ENCODE results near the gene EXOC3L4. TPM values are rescaled to one million over a fixed set of nuclear protein-coding genes. Genes with fewer than 3 reads are reported as not detected.
A peak's percentile ranks its signal among the peaks of the same experiment; 100 is the strongest.

The EXOC3L4 gene
- polyA plus RNA-seq, 2 of the 4 experiments (the other 2 are of a cell fraction) = 1.5 to 4.3 TPM

- peak overlapping the region; percentile 87 for H3K4me2 ChIP-seq
- DNase-seq (ENCODE audit: low read depth in 1 of 2, low spot score in 1 of 2) (peak in 1 of 2 experiments; percentile 75), ATAC-seq (peak; percentile 20 to 52; a peak in 3 of 6 replicates), FAIRE-seq (no peak)
- WGBS (ENCODE audit: missing lambda C conversion rate) = 10% methylated on average over 2 of the region's 12 CpGs
- TF ChIP-seq MAX (IDR thresholded peaks at IDR 0.05) = peak; percentile 32; the same call in 1 of the 2 replicates
- TF ChIP-seq POLR2AphosphoS2 (conservative IDR thresholded peaks at IDR 0.05; ENCODE audit: low read length) = no peak
- no peak for TF ChIP-seq PHF8 (IDR thresholded peaks at IDR 0.05; ENCODE audit: borderline replicate concordance, low read depth)
- 0 out of 2 replicates have a peak, but pooled peaks have one; percentile 21 for TF ChIP-seq GATA3 (IDR thresholded peaks at IDR 0.05; ENCODE audit: borderline replicate concordance)
- TF ChIP-seq CEBPB (IDR thresholded peaks at IDR 0.05) = peak; percentile 69 to 89
- TF ChIP-seq ZFP36 (IDR thresholded peaks at IDR 0.05; ENCODE audit: borderline replicate concordance, partially characterized antibody) = no peak
- no peak overlapping the region for H3K4me3 ChIP-seq
- no peaks in the 10 kb centered on the region for H3K9me3 ChIP-seq
- H3K27ac ChIP-seq = peak overlapping the region; percentile 88 to 94
- ChIA-PET POLR2A (no interaction called here), CTCF (interaction anchor here (0.6 to 14.0 kb wide), 9 partner anchors 9 to 188 kb away, joined by 3 to 544 read pairs (median 22); partner anchors contain the start of gene TNFAIP2)
- H3K4me1 ChIP-seq = peaks cover 55% of the 10 kb centered on the region
Measured at GRCh38 chr14:103099081-103099732, 4.7 kb downstream of the EXOC3L4 start.

GRCh38 chr14:103099733-103100280 is 5.3 kb downstream of the EXOC3L4 start:
- H3K9me3 ChIP-seq = no peaks in the 10 kb centered on the region
- ATAC-seq = peak in 1 of 2 experiments; percentile 0; a peak in 1 of 6 replicates
- ChIA-PET POLR2A (no interaction called here), CTCF (interaction anchor here (0.6 to 14.0 kb wide), 10 partner anchors 8 to 406 kb away, joined by 3 to 544 read pairs (median 18); partner anchors contain the start of gene TNFAIP2)
- no peak for DNase-seq (ENCODE audit: low read depth in 1 of 2, low spot score in 1 of 2)
- H3K4me2 ChIP-seq = peak overlapping the region; percentile 87
- no peak for FAIRE-seq
- WGBS (ENCODE audit: missing lambda C conversion rate) = 25% methylated on average over 1 of the region's 8 CpGs
- no peak overlapping the region for H3K4me3 ChIP-seq
- peak overlapping the region; percentile 88 to 94 for H3K27ac ChIP-seq
- TF ChIP-seq KDM1A (IDR thresholded peaks at IDR 0.05; ENCODE audit: low read depth) = no peak
- TF ChIP-seq SMC3 (IDR thresholded peaks at IDR 0.05) = no peak
- no peak for TF ChIP-seq HDAC2 (IDR thresholded peaks at IDR 0.05)
- TF ChIP-seq POLR2A (IDR thresholded peaks at IDR 0.05; ENCODE audit: low read length) = no peak
- no peak for TF ChIP-seq ESRRA (IDR thresholded peaks at IDR 0.05; ENCODE audit: borderline replicate concordance, low read length)
- no peak for TF ChIP-seq NR3C1 (IDR thresholded peaks at IDR 0.05)
- TF ChIP-seq RAD21 (conservative IDR thresholded peaks at IDR 0.05 in 1 of 2, IDR thresholded peaks at IDR 0.05 in 1 of 2) = no peak
- no peak for TF ChIP-seq PBX3 (IDR thresholded peaks at IDR 0.05)
- TF ChIP-seq FOXS1 (CRISPR knock-in tag; IDR thresholded peaks at IDR 0.05) = no peak
- TF ChIP-seq MYC (IDR thresholded peaks at IDR 0.05; ENCODE audit: borderline replicate concordance, low read length) = no peak
- no peak for TF ChIP-seq FOSB (CRISPR knock-in tag; IDR thresholded peaks at IDR 0.05)
- peaks cover 57% of the 10 kb centered on the region for H3K4me1 ChIP-seq

DNA sequence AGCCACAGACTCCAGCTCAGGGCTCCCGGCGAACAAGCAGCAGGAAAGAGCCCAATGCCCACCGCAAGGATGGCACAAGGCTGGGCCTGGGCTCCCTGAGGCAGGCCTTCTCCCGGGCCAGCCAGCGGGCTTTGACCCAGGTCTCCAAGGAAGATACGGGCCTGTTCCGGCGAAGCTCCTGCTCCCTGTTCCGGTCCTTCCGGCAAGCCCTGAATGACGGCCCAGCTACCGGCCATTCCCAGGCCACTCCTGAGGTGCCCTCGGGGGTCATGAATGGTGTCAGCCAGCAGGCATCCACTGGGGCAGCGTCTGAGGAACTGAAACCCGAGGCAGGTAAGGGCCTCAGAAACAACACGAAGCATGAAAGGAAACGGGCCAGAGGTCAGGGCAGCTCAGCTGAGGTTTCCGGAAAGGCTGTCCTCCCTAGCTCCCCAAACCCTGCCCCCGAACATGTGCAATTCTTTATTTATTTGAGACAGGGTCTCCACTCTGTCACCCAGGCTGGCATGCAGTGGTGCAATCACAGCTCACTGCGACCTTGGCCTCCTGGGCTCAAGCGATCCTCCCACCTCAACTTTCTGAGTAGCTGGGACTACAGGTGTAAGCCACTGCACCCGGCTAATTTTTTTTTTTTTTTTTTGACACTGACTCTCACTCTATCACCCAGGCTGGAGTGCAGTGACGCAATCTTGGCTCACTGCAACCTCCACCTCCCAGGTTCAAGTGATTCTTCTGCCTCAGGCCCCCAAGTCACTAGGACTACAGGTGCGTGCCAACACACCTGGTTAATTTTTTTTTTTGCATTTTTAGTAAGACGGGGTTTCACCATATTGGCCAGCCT is 6.0 kb downstream of the EXOC3L4 start:
- WGBS (ENCODE audit: missing lambda C conversion rate) = 69% methylated on average over 20 of the region's 25 CpGs

More for the DNA sequence above, 6.0 kb downstream of the EXOC3L4 start:
- TF ChIP-seq, protein P1, sequence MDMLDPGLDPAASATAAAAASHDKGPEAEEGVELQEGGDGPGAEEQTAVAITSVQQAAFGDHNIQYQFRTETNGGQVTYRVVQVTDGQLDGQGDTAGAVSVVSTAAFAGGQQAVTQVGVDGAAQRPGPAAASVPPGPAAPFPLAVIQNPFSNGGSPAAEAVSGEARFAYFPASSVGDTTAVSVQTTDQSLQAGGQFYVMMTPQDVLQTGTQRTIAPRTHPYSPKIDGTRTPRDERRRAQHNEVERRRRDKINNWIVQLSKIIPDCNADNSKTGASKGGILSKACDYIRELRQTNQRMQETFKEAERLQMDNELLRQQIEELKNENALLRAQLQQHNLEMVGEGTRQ (IDR thresholded peaks at IDR 0.05) = no peak
- TF ChIP-seq CEBPB (IDR thresholded peaks at IDR 0.05) (peak; percentile 42 to 59; a peak in 2 of 4 replicates), MAX (IDR thresholded peaks at IDR 0.05) (peak; percentile 36; the same call in 1 of the 2 replicates)
- no peak for DNase-seq (ENCODE audit: low read depth in 1 of 2, low spot score in 1 of 2)
- no peak overlapping the region for H3K4me3 ChIP-seq
- H3K4me1 ChIP-seq = peaks cover 61% of the 10 kb centered on the region
- no peaks in the 10 kb centered on the region for H3K9me3 ChIP-seq
- CTCF ChIA-PET = interaction anchor here (1.1 to 14.0 kb wide), 9 partner anchors 9 to 406 kb away, joined by 3 to 544 read pairs (median 22); partner anchors contain the start of gene TNFAIP2
- peak overlapping the region; percentile 87 for H3K4me2 ChIP-seq
- H3K27ac ChIP-seq = peak overlapping the region; percentile 88 to 94
- ATAC-seq = no peak
- no peak for FAIRE-seq
- POLR2A ChIA-PET = no interaction called here
